Ectodermal cell (in vitro differentiated cells): ENCODE data around the gene ALG2.

Experiments
- H3K27ac ChIP-seq: 2 replicates; pipeline ENCODE4 v1.7.0; 2013; ENCODE audit warnings: mild to moderate bottlenecking, low read depth, low read length; ENCODE audit not compliant: insufficient read depth, poor library complexity, severe bottlenecking
- H3K27me3 ChIP-seq: 2 replicates; pipeline ENCODE4 v1.7.0; 2013; ENCODE audit warnings: mild to moderate bottlenecking, low read length; ENCODE audit not compliant: insufficient read depth, control insufficient read depth, poor library complexity, severe bottlenecking
- H3K36me3 ChIP-seq: one replicate; pipeline ENCODE4 v1.7.0; 2013; ENCODE audit warnings: low read length; ENCODE audit not compliant: control insufficient read depth, insufficient read depth
- H3K4me1 ChIP-seq: one replicate; pipeline ENCODE4 v1.7.0; 2013; ENCODE audit warnings: low read length; ENCODE audit not compliant: control insufficient read depth, insufficient read depth
- H3K4me3 ChIP-seq: 2 replicates; pipeline ENCODE4 v1.7.0; 2013; ENCODE audit warnings: low read depth, low read length, control low read depth; ENCODE audit not compliant: insufficient read depth
- H3K9me3 ChIP-seq: 2 replicates; pipeline ENCODE4 v1.7.0; 2013; ENCODE audit warnings: mild to moderate bottlenecking, low read length, moderate library complexity; ENCODE audit not compliant: control insufficient read depth
- WGBS, 2 experiments: methylation state at CpG; one replicate each; pipeline ENCODE4 v1.1.7; 2013; ENCODE audit warnings: missing lambda C conversion rate in 2 of 2; 5-methylcytosine and 5-hydroxymethylcytosine counted together

Gene ALG2

DNA sequence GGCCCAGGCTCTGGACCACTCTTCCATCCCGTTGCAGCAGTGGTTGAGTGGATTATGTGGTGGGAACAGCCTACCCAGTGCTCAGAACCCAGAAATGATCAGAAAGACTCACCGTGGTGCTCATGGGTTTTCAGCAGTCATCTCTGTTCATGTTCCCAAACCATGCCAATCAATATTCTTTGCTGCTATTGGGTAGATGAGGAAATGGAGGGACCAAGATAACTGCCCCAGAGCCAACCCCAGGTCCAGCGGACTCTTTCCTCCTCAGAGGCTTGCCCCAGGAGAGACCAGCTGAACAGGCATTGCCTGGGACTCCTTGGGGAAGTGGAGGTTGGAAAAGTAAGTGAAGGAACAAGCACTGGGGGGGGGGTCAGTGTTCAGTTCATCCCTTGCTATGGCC lies 38.1 kb downstream of the ALG2 start:
- no peaks in the 10 kb centered on the region for H3K27me3 ChIP-seq
- 94 to 100% methylated on average over 3 of the region's 3 CpGs for WGBS, 2 experiments
- no peak overlapping the region for H3K4me3 ChIP-seq
- H3K9me3 ChIP-seq = no peaks in the 10 kb centered on the region
- H3K4me1 ChIP-seq = no peaks in the 10 kb centered on the region
- H3K27ac ChIP-seq = no peak overlapping the region
- H3K36me3 ChIP-seq = no peaks in the 10 kb centered on the region

DNA sequence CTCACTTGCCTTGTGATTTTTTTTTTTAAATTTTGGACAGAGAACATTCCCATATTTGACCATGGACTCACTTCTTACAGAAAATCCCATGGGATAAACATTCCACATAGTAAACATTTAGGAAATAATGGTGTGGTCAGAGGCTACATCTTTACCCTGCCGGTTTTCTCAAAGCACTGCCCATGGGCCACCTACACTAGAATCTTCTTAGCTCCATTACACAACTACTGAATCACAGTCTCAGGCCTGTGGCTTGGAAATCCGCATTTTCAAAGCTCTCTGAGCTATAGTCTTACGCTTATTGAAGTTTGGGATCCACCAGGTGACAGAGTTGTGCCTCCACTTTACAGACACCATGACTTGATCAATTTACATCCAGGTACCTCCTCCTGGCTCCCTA lies 39.4 kb downstream of the ALG2 start:
- Histone ChIP-seq H3K27ac (no peak overlapping the region), H3K4me1 (no peaks in the 10 kb centered on the region), H3K9me3 (no peaks in the 10 kb centered on the region), H3K36me3 (no peaks in the 10 kb centered on the region), H3K27me3 (no peaks in the 10 kb centered on the region), H3K4me3 (no peak overlapping the region)
- WGBS, 2 experiments = 88 to 95% methylated on average over 3 of the region's 3 CpGs

DNA sequence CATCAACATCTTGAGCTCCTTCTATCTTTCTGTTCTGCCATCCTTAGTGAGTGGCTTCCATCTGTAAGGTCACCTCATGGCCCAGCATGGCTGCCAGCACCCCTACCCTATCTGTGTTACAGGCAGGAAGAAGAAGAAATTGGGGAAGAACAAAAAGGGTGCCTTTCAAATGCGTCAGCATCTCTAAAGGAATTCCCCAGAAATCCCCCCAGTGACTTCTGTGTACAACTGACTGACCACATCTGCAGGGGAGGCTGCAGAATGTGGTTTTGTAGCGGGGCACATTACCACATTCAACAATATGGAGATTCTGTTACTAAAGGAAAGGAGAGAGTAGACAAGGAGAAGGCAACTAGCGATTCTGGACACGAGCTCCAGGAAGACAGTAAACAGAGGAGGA lies 40.1 kb downstream of the ALG2 start:
- H3K27ac ChIP-seq = no peak overlapping the region
- H3K9me3 ChIP-seq = no peaks in the 10 kb centered on the region
- H3K4me3 ChIP-seq = no peak overlapping the region
- H3K27me3 ChIP-seq = no peaks in the 10 kb centered on the region
- H3K4me1 ChIP-seq = peaks cover 7% of the 10 kb centered on the region
- 87 to 90% methylated on average over 3 to 4 of the region's 4 CpGs for WGBS, 2 experiments
- no peaks in the 10 kb centered on the region for H3K36me3 ChIP-seq

DNA sequence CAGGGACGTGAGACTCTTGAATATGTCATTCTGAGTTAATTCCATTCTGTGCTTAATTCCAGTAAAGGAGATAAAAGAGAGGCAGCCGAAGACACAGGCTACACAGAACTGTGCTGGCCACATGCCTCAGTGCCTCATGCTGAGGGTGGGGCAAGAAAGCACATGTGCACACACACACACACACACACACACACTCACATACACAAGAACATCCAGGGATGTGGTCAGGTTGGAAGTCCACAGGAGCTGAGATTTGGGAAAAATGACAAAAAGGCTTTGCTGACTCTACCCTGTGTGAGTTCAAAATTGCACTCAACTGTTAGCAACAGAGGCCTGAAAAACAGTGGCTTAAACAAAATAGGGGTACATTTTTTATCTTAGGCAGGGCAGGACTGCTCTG lies 40.5 kb downstream of the ALG2 start:
- Histone ChIP-seq H3K36me3 (no peaks in the 10 kb centered on the region), H3K27me3 (no peaks in the 10 kb centered on the region), H3K4me3 (no peak overlapping the region), H3K4me1 (peaks cover 11% of the 10 kb centered on the region), H3K27ac (no peak overlapping the region), H3K9me3 (no peaks in the 10 kb centered on the region)
- WGBS, 2 experiments = 90 to 96% methylated on average over 2 of the region's 2 CpGs

DNA sequence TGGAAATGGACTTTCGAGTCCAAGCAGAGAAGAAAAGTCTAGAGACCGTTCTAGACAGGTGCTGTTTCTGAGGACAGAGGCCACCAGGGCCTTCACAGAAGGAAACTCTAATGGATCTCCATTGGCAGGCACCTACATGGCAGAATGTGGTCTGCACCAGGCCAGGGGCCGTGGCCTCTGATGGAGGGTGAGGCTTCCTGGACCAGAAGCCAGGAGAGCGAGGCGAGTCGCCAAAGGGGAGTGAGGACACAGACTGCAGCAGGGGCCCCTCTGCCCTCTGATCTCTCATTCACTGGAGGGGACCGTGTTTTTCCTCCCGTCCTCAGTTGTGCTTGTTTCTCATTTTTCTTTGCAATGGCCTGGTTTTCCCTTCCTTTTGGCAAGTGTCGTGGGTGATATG lies 41.1 kb downstream of the ALG2 start:
- Histone ChIP-seq H3K4me3 (no peak overlapping the region), H3K36me3 (no peaks in the 10 kb centered on the region), H3K27ac (no peak overlapping the region), H3K4me1 (peaks cover 11% of the 10 kb centered on the region), H3K27me3 (no peaks in the 10 kb centered on the region), H3K9me3 (no peaks in the 10 kb centered on the region)
- WGBS, 2 experiments = 91 to 94% methylated on average over 8 to 9 of the region's 9 CpGs

DNA sequence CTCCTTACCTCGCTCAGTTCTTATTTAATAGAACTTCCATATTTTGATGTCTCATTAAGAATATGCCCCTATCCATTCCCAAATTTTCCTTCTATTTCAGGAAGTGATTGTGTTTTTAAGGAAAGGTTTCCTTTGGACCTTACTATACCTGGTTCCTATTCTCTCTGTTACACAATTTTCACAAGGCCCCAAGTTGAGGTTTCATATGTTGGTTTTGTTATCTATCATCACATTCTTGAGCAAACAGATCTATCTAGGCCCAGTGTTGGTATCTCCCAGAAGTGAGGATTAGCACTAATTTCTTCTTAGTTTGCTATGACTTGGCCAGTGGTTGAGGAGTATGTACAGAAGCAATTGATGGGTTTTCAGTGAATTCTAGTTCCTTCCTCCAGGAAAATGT lies 41.5 kb downstream of the ALG2 start:
- WGBS, 2 experiments = 100% methylated on average over 1 of the region's 1 CpG
- no peaks in the 10 kb centered on the region for H3K36me3 ChIP-seq
- no peak overlapping the region for H3K27ac ChIP-seq
- H3K4me3 ChIP-seq = no peak overlapping the region
- H3K27me3 ChIP-seq = no peaks in the 10 kb centered on the region
- peaks cover 11% of the 10 kb centered on the region for H3K4me1 ChIP-seq
- no peaks in the 10 kb centered on the region for H3K9me3 ChIP-seq

DNA sequence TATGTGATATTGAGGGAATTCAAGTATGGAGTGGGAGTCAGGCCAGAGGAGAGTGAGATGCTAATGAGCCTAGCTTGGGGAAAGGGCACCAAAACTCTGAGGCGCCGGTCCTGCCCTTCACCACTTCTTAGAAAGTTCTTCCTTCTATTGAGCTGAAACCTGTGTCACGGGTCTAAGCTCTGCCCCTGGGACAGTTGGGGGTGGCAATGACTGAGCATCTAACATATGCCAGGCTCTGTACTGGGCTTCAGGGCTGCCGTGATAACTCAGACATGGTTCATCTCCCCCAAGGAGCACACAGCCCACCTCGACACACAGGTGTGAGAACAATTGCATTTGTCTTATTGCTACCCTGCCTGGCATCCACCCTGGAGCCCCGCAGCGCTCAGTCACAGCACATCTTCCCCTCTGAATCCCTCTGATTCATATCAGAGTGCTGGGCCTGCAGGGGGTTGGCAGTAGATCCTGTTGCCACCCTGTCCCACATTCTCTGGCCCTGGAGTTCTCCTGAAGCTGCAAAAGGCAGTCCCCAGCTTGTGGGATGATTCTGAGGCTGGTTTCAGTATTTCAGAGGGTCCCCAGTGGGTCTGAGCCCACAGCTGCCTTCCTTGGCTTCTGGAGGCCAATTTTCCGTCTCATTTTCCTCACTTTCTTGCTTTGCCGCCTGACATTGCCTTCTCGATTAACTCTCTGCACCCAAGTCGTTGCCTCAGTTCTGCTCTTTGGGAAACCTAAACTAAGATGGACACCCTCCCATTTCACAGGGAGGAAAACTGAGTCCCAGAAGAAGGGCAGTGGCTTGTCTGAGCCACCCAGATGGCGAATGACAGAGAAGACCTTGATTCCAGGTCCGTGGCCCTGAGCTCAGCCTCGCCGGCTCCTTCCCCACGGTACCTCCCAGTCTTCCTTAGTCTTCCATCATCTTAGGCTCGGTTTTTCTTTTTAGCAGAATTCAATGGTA lies 42.5 kb downstream of the ALG2 start:
- no peaks in the 10 kb centered on the region for H3K36me3 ChIP-seq
- WGBS, 2 experiments = 93 to 95% methylated on average over 17 of the region's 17 CpGs
- H3K27me3 ChIP-seq = no peaks in the 10 kb centered on the region

DNA sequence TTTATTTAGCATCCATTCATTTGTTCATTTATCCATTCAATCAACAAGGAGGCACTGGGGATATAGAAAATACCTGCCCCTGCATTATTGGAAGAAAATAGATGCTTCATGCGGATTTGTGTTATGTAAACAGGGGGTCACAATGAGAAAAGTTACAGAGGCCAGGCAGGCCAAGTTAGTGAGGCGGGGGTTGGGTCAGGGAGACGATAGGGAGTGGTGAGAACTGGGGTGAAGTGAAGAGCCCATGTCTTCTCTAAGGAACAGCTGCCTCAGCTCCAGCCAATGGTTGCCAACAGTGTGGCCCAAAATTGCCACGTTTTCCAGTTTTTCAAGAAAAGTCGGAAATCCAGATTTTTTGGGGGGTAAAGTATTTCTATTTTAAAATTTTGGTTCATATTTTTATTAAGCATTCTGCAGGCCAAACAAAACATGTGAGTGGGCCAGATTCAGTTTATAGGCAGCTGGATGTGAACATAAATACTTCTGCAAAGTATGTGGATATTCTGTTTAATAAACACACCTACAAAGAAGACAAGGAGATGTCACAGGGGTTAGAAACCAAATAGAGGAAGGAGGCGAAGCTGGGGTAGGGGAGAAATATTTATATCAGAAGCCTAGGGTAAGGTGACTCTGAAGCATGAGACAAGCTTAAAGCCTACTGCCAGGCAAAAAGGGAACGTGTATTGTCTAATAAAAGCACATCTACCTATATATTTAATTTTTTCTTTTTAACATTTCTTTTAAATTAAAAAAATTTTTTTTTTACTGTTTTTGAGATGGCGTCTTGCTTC lies 44.0 kb downstream of the ALG2 start:
- Histone ChIP-seq H3K9me3 (no peaks in the 10 kb centered on the region), H3K27me3 (no peaks in the 10 kb centered on the region), H3K4me3 (no peak overlapping the region), H3K36me3 (no peaks in the 10 kb centered on the region), H3K4me1 (peaks cover 26% of the 10 kb centered on the region), H3K27ac (no peak overlapping the region)
- 92 to 95% methylated on average over 7 of the region's 8 CpGs for WGBS, 2 experiments

More for the DNA sequence above, 42.5 kb downstream of the ALG2 start:
- Histone ChIP-seq H3K4me1 (peaks cover 11% of the 10 kb centered on the region), H3K4me3 (no peak overlapping the region), H3K27ac (no peak overlapping the region), H3K9me3 (no peaks in the 10 kb centered on the region)

DNA sequence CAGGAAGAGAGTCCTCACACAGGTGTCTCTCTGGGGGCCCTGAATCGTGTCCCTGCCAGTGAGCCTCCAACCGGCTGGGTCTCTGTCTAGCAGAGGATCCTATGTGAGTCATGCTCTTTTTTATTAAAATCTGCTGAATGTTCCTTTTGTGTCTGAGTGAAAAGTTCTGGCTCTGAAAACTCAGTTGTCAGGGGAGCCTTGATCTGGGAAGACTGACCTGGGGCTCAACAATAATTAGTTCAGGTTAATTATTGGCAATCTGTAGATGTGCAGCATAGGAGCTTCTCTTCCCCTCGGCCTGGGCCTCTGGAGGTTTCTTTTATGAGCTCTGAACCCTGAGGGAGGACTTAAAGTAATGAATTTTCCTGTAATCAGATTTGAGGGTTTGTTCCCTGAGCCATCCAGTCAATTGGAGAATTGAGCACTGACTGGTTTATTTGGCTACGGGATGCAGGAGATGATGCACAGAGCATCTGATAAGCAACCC lies 45.2 kb downstream of the ALG2 start:
- no peaks in the 10 kb centered on the region for H3K36me3 ChIP-seq
- H3K27me3 ChIP-seq = no peaks in the 10 kb centered on the region
- no peaks in the 10 kb centered on the region for H3K9me3 ChIP-seq
- H3K27ac ChIP-seq = no peak overlapping the region
- no peak overlapping the region for H3K4me3 ChIP-seq
- 61 to 63% methylated on average over 4 of the region's 4 CpGs for WGBS, 2 experiments
- H3K4me1 ChIP-seq = peaks cover 38% of the 10 kb centered on the region
